ENCODE measurements around the gene CHPF. TPM values are rescaled to one million over a fixed set of nuclear protein-coding genes. Genes with fewer than 3 reads are reported as not detected.

Gene CHPF
- total RNA-seq, 4 donors from 2014 or later, result 36.0 to 66.0 (median 54.8) TPM

GRCh38 chr2:219567131-219567530, 23.5 kb upstream of the CHPF start:
- H3K36me3 ChIP-seq, result peaks cover 0 to 61% of the 10 kb centered on the region in 2 donors
- no peaks in the 10 kb centered on the region for H3K9me3 ChIP-seq
- no peak overlapping the region for H3K27ac ChIP-seq
- TF ChIP-seq, protein P1, sequence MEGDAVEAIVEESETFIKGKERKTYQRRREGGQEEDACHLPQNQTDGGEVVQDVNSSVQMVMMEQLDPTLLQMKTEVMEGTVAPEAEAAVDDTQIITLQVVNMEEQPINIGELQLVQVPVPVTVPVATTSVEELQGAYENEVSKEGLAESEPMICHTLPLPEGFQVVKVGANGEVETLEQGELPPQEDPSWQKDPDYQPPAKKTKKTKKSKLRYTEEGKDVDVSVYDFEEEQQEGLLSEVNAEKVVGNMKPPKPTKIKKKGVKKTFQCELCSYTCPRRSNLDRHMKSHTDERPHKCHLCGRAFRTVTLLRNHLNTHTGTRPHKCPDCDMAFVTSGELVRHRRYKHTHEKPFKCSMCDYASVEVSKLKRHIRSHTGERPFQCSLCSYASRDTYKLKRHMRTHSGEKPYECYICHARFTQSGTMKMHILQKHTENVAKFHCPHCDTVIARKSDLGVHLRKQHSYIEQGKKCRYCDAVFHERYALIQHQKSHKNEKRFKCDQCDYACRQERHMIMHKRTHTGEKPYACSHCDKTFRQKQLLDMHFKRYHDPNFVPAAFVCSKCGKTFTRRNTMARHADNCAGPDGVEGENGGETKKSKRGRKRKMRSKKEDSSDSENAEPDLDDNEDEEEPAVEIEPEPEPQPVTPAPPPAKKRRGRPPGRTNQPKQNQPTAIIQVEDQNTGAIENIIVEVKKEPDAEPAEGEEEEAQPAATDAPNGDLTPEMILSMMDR (IDR thresholded peaks at IDR 0.05), result no peak
- TF ChIP-seq POLR2A (IDR thresholded peaks at IDR 0.05) (no peak), POLR2AphosphoS5 (IDR thresholded peaks at IDR 0.05) (no peak), EP300 (IDR thresholded peaks at IDR 0.05) (no peak)
- no peaks in the 10 kb centered on the region for H3K27me3 ChIP-seq
- WGBS, 2 donors (ENCODE audit: low coverage in 1 of 2), result 97% methylated on average over 15 of the region's 18 CpGs; no CpG with 5 or more reads in 1 of the 2 donors
- peaks cover 0 to 20% (median 0%) of the 10 kb centered on the region in 3 donors for H3K4me1 ChIP-seq
- H3K4me3 ChIP-seq, result no peak overlapping the region
- no peak for ATAC-seq

DNA sequence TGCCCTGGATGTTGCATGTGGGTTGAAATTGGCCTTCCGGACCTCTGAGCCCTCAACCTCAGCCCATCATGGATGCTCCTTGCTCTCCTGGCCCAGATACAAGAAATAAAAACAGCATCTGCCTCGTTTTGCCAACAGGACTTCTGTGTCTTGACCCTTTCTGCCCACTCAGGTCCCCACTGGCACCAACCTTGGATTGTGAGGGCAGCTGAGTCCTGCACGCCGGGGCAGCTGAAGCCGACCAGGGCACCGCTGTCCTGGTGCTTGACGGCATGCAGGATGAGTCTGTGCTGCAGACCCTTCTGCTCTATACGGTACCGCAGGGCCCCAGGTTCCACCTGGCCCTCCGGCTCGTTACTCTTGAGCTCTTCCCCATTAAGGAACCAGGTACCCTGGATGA, 23.0 kb upstream of the CHPF start:
- Histone ChIP-seq H3K4me3 (no peak overlapping the region), H3K9me3 (no peaks in the 10 kb centered on the region), H3K36me3 (peaks cover 0 to 66% of the 10 kb centered on the region in 2 donors), H3K27me3 (no peaks in the 10 kb centered on the region), H3K27ac (no peak overlapping the region), H3K4me1 (peaks cover 0 to 16% (median 0%) of the 10 kb centered on the region in 3 donors)
- 71 to 96% methylated on average over 2 to 5 of the region's 11 CpGs for WGBS, 2 donors (ENCODE audit: low coverage in 1 of 2)
- no peak for ATAC-seq
- TF ChIP-seq POLR2AphosphoS5 (IDR thresholded peaks at IDR 0.05) (no peak), POLR2A (IDR thresholded peaks at IDR 0.05) (no peak), EP300 (IDR thresholded peaks at IDR 0.05) (no peak)
- TF ChIP-seq, protein P1 (IDR thresholded peaks at IDR 0.05), result no peak

DNA sequence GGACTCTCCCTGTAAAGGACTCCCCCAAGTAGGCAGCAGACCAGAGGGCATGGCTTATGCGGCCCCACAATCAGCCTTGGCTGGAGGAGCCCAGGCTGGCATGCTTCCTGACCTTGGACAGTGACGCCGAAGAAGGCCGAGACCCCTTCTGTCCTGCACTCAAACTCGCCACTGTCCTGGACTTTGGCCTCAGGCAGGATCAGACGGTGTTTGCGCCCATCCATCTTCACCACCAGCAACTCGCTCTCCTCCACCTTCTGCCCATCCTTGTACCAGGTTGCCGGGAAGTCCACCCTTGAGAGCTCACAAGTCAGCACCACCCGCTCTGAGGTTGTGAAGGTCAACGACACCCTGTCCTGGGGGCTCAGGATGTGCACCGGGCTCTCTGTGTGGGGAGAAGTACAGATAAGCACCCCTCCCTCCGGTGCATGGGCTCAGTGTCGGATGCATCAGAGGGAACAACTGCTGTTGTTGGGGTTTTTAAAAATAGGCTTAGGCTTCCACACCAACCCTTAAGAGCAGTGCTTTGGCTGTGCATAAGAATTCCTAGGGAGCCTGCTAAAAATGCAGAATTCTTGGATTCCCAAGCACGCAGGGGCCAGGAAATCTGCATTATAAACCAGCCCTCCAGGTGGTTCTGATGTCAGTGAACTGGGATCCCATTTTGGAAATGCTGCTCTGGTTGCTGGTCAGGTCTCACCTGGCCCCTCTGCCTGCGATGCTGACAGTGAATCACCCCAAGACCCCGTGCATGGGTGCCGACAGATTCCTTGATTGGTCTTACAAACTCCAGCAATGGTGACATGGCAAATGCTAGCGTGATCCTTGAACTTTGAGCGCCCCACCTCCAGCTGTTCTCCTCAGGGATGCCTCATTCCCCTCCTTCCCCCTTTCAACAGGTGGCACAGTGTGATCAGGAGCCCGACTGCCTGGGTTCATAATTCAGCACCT, 21.8 kb upstream of the CHPF start:
- H3K9me3 ChIP-seq, result no peaks in the 10 kb centered on the region
- no peak overlapping the region for H3K4me3 ChIP-seq
- H3K27ac ChIP-seq, result no peak overlapping the region
- no peak for TF ChIP-seq POLR2AphosphoS5 (IDR thresholded peaks at IDR 0.05)
- TF ChIP-seq EP300 (IDR thresholded peaks at IDR 0.05), result no peak
- TF ChIP-seq, protein P1 (IDR thresholded peaks at IDR 0.05), result no peak
- no peak for TF ChIP-seq POLR2A (IDR thresholded peaks at IDR 0.05)
- H3K36me3 ChIP-seq, result peaks cover 0 to 75% of the 10 kb centered on the region in 2 donors
- WGBS, 2 donors (ENCODE audit: low coverage in 1 of 2), result 65 to 78% methylated on average over 5 to 8 of the region's 21 CpGs
- H3K4me1 ChIP-seq, result peaks cover 0 to 14% (median 0%) of the 10 kb centered on the region in 3 donors
- no peaks in the 10 kb centered on the region for H3K27me3 ChIP-seq
- no peak for ATAC-seq

DNA sequence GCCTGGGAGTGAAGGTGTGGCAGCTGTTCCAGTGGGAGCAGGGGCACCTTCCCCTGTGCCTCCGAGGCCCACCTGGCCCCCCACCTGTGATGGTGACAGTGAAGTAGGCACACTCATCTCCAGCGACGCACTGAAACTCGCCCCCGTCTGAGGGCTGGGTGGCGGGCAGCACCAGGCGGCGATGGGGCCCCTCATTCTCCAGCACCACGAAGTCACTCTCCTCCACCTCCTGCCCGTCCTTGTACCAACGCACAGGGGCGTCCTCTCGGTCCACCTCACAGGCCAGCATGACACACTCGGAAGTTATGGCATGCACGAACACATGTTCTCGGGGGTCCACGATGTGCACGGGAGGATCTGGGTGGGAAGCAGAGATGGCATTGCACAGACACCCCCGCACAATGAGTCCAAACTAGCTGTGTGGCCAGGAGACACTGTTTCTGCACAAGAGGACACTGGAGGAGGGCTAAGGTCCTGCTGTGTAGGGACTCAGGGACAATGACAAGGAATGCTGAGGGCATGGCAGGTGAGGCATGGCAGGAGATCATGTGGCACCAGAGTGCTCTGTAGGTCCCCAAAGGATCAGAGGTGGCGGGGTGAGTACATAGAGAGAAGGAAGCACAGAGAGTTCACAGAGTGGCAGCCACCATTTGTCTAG, 19.8 kb upstream of the CHPF start:
- Histone ChIP-seq H3K36me3 (peaks cover 0 to 84% of the 10 kb centered on the region in 2 donors), H3K27ac (no peak overlapping the region), H3K4me1 (peaks cover 0 to 19% (median 3%) of the 10 kb centered on the region in 3 donors), H3K9me3 (no peaks in the 10 kb centered on the region), H3K4me3 (no peak overlapping the region), H3K27me3 (no peaks in the 10 kb centered on the region)
- TF ChIP-seq, protein P1 (IDR thresholded peaks at IDR 0.05), result no peak
- TF ChIP-seq POLR2A (IDR thresholded peaks at IDR 0.05), result no peak
- no peak for TF ChIP-seq POLR2AphosphoS5 (IDR thresholded peaks at IDR 0.05)
- TF ChIP-seq EP300 (IDR thresholded peaks at IDR 0.05), result no peak
- ATAC-seq, result no peak
- 90 to 100% methylated on average over 2 to 3 of the region's 20 CpGs for WGBS, 2 donors (ENCODE audit: low coverage in 1 of 2)

Data from gastroesophageal sphincter (tissue), 4 donors.